ENCODE data around the gene ECHDC3.

- no peak for TF ChIP-seq SIN3A (IDR thresholded peaks at IDR 0.05; ENCODE audit: borderline replicate concordance, insufficient read depth, low read length)
- no peak for TF ChIP-seq POLR2AphosphoS5 (IDR thresholded peaks at IDR 0.05; ENCODE audit: low read depth, low read length)
These were observed 4.8 kb downstream of the ECHDC3 start for GRCh38 chr10:11746883-11747539.

Measured in PFSK-1 (cell line).